NCI-H2081 treated with DMSO at 0.1 percent for 48 hours (cell line): ENCODE data around the gene RIT2.
"Not testable (repeated sequence)": the region's sequence is repeated elsewhere in the genome, so short reads cannot be mapped to it uniquely, and the experiment has no call there.

Experiments used
- DNase-seq: peaks from one replicate; lab custom pipeline; 2025; lab: John Stamatoyannopoulos, UW

The RIT2 gene

DNA sequence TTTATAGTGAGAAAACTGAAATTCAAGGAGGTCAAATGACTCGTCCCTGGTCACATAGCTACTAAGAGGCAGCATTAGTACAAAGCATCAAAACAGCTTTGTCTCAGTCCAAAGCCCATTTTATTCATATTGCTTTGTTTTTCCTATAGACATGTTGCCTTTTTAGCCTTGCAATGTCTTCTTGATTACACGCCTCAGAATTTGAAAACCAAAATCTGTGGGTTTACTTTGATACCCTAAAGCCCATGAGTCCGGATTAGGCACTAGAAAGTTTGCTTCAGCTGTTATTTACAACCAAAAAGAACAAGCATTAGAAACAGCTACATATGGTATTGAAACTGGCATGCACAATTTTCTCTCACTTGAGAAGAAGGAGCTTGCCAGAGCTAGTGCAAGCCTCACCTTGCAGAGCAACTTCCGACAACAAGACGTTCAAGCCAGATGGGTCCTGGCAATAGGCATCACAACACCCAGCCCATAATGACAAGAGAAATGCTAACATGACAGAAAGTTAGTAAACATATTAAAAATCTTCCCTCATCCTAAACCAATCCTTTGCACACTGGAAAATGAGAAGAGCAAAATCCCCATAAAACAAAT lies 276.8 kb downstream of the RIT2 start:
- DNase-seq = no peak

DNA sequence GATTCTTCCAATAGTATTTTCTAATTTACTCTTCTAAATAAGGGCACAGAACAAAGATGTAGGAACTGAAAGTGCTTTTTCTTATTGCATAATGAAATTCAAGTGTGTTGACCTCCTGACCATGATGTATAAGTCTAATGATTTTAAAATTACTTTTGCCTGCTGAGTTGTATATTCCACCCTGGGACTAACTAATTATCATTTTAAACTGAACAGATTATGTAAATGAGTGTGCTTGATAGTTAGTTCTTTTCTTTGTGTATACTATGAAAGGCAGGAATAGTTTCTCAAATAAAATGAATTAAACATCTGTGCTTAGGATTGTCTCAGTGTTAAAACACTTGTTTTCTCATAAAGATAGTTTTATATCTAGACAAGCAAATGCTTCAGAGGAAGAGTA lies 284.5 kb downstream of the RIT2 start:
- DNase-seq = no peak

DNA sequence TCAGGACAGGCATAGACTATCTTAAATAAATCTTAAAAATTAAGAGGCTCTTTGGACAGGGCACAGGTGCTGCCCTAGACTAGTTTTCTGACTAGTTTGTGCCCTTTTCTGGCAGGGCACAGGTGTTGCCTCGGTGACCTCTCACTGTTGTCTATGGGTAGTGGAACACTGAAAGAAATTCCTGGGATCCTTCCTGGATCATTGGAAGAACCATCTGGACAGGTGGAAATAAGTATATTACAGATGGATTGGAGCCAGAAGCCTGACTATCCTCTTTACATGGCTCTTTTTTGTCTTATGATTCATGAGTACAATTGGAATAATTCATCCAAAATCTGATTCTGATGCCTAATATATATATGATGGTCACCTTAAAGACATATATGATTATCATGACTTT lies 286.6 kb downstream of the RIT2 start:
- no peak for DNase-seq

DNA sequence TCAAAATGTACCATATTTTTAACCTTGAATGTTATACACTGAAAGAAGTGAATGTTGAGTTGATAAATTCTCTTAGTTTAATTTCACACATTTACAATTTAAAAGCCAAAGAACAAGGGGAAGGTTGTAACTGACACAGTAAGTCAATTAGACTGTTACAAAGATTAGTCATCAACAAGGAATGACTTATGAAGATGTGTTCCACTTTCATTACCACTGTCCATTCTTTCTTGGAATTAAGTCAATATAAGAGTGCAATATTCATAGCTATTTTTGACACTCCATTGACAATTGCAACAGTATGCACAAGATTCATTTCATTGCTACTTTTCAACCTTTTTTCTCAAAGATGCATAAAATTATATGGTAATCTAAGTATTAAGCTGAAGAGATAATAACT lies 291.3 kb downstream of the RIT2 start:
- no peak for DNase-seq

GRCh38 chr18:42822711-42823110 lies 292.8 kb downstream of the RIT2 start:
- no peak for DNase-seq

DNA sequence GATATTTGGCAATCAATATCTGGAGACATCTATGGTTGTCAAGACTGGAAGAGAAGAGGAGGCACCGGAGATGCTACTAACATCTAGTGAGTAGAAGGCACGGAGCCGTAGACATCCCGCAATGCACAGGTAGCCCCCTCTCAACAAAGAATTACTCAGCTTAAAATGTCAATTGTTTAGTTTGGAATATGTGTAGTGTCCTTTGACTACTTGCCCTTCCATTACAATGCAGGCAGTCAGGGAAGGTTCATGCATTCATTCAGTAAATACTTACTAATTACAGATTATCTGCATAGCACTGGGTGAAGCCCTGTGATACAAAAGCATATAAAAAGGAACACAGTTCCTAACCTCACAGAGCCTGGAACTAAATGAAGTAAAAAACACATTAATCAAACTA lies 294.0 kb downstream of the RIT2 start:
- no peak for DNase-seq

DNA sequence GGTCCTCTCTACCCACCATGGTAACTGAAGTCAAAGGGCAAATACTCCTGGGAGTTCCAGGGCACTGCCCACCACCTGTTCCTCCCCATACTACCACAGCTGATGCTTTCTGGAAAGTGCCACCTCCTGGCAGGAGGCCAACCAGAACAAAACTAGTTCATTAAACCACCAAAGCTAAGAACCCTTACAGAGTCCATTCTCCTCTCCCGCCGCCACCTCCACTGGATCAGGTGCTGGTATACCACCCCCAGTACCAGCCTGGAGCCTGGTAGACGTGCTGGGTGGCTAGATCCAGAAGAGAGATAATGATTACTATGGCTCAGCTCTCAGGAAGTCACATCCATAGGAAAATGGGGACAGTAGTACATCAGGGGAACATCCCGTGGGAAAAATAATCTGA lies 300.9 kb downstream of the RIT2 start:
- DNase-seq = no peak

- DNase-seq = no peak
Measured at GRCh38 chr18:42814184-42814583, 301.3 kb downstream of the RIT2 start.

DNA sequence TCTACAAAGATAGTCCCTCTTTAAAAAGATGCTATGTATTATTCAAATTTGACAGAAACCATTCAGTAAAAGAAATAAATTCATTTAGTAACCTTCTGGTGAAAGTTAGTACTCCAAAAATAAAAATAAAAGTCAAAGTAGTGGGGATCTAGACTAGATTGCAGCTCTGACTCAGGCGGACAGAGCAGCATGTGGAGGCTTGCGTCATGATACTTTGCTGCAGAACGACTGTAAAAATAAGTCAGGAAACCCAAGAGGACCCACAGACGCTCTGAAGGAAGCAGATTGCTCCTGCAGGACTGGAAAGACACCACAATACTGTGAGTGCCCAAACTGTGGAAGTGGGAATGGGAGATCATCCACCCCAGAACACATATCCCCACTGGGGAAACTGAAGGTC lies 301.9 kb downstream of the RIT2 start:
- no peak for DNase-seq

- no peak for DNase-seq
Measured at GRCh38 chr18:42807887-42808286, 307.6 kb downstream of the RIT2 start.

DNA sequence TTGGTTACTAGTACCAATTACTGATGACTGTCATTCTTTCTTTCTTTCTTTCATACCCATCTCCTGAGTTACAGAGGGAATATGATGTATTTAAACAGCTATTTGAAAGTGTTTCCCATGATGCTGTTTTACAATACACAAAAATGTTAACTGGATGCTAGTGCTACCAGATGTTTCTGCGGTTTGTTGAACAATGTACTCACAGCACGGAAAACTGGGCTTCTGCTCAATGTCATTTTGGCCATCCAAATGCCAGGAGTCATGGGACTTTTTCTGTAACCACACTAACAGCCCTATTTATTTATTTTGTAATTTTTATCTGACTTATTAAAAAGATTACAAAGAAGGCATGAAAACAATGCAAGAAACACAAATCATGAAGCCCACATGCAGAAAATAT lies 313.8 kb downstream of the RIT2 start:
- DNase-seq = no peak

GRCh38 chr18:42798606-42799170 lies 316.8 kb downstream of the RIT2 start:
- DNase-seq = no peak

GRCh38 chr18:42795213-42795789 lies 320.2 kb downstream of the RIT2 start:
- not testable (repeated sequence) for DNase-seq

- no peak for DNase-seq
Measured at GRCh38 chr18:42792731-42793130, 322.8 kb downstream of the RIT2 start.

DNA sequence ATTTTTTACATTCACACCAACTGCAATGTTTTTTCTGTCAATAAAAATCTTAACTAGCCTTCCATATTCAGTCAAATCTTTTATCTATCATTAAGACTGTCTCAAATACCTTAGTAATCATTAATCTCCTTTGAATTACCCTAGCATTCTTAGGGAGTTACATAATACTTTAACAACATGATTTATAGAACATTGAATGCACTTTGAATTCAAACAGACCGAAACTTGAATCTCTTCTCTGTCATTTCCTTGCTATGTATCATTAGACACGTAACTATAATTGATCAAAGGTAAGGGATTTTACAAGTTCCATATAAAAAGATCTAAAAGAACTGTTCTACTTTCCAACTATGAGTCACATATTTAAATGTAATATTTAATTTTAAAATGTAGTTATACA lies 330.9 kb downstream of the RIT2 start:
- no peak for DNase-seq

DNA sequence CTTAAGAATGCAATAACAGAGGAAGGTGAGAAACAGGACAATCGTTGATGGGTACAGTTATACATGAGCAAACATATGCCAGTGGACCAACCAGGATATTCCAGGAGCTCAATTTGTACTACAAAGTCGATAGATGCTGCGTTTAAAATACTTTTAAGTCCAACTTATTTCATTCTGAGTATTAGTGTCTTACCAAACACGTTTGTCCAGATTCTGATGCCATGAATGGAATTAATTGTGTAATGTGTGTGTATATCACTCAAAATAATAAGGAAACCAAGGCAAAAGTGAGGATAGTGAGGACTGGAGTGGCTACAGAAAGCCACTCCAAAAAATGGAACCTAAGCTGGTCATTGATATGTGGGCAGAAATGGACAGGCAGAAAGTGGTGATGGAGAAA lies 332.6 kb downstream of the RIT2 start:
- no peak for DNase-seq

DNA sequence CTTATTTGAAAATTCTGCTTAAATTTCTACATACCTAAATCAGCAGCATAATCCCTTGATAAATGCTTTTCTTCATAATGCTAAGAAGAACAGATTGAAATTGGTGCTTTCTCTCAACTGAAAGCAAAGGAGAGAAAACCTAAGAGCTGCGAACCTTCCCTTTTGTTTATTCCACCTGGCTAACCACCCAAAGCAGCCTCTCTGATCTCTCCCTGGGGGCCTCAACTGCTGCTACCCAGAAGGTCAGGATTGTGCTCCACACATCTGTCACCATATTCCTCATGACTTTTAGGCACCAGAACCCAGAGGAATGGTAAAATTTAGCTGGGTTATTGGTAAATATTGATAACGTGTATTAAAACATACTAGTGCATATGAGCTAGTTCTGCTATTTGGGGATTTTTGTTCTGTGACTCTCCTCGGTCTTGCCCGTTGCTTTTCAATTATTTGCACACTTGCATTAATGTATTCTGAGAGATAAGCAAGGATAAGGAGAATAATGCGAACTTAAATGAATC lies 334.1 kb downstream of the RIT2 start:
- DNase-seq = no peak

DNA sequence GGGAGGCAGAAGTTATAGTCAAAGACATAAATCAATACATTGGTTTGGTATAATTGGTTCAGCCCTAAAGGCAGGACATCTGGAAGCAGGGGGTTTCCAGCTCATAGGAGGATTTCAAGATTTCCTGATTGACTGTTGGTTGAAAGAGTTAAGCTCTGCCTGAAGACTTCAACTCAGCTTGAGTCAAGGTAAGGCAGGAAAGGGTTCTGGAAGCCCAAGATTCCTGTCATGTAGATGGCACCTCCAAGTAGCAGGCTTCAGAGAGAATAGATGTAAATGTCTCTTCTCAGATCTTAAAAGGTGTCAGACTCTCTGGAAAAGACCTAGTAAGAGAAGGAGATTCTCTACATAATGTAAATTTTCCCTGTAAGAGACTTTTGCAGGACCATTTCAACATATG lies 335.3 kb downstream of the RIT2 start:
- DNase-seq = no peak

- DNase-seq = no peak
Measured at GRCh38 chr18:42778445-42779042, 336.9 kb downstream of the RIT2 start.

- DNase-seq = no peak
Measured at GRCh38 chr18:42778024-42778423, 337.5 kb downstream of the RIT2 start.

- no peak for DNase-seq
Measured at GRCh38 chr18:42773870-42774269, 341.6 kb downstream of the RIT2 start.

DNA sequence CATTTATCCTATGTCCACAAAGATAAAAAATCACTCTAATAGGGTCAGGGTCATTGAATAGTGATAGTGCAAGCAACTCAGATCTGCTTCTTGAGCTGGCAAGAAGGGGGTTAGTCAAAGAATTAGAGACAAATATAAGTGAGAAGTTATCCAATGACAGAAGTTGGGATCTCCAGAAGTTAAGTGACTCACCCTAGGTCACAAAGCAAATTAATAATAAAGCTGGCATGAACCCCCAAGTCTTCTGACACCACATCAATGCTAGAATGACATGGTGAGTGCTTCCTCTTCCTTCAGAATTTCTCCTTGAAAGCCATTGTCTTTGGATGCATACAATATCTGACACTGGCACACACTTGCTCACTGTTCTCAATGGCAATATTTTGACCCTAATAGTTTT lies 343.5 kb downstream of the RIT2 start:
- no peak for DNase-seq

GRCh38 chr18:42765302-42765701 lies 350.2 kb downstream of the RIT2 start:
- DNase-seq = no peak
